ENCODE results near the gene ZC3H4. TPM values are rescaled to one million over a fixed set of nuclear protein-coding genes. Genes with fewer than 3 reads are reported as not detected.

The ZC3H4 gene
- total RNA-seq, 1 experiment from 2014 or later, result 42.7 TPM

- no peak for DNase-seq (ENCODE audit: low read depth, low spot score)
- in situ Hi-C loops (cut with HindIII; ENCODE audit: low pct_unique_long_range_greater_than_20kb, low sequenced_read_pairs), result no loop called here
- H3K4me3 ChIP-seq (ENCODE audit: low read depth in 2 of 2, low read length in 2 of 2), result no peak overlapping the region
- ChIA-PET POLR2A (no interaction called here), CTCF (no interaction called here)
- no peak overlapping the region for H3K27ac ChIP-seq (ENCODE audit: low read length)
- H3K9me3 ChIP-seq (ENCODE audit: control insufficient read depth, insufficient read depth, low read depth, low read length), result no peaks in the 10 kb centered on the region
- TF ChIP-seq SIN3A (IDR thresholded peaks at IDR 0.05; ENCODE audit: borderline replicate concordance, insufficient read depth, low read depth, low read length) (no peak), POLR2AphosphoS5 (IDR thresholded peaks at IDR 0.05; ENCODE audit: low read depth, low read length) (no peak), REST (IDR thresholded peaks at IDR 0.05; ENCODE audit: insufficient read depth in 1 of 2, low read depth in 2 of 2, low read length in 1 of 2) (no peak), TCF7L2 (IDR thresholded peaks at IDR 0.05; ENCODE audit: low read depth, low read length) (no peak), CTCF (IDR thresholded peaks at IDR 0.05) (no peak)
- H3K4me1 ChIP-seq (ENCODE audit: control insufficient read depth, insufficient read depth, low read length), result peaks cover 3% of the 10 kb centered on the region; the same call in 1 of the 2 replicates
- H3K36me3 ChIP-seq (ENCODE audit: control insufficient read depth, insufficient read depth, low read length), result no peaks in the 10 kb centered on the region; the same call in 1 of the 2 replicates
- ATAC-seq, result no peak
- H3K27me3 ChIP-seq (ENCODE audit: control insufficient read depth, insufficient read depth, low read length), result no peaks in the 10 kb centered on the region
- BruUV-seq (replicated peaks), result TSS peak; percentile 47
- intact Hi-C loops (cut with micrococcal nuclease; ENCODE audit: unreplicated experiment), result no loop called here
These were observed 19.7 kb downstream of the ZC3H4 start for GRCh38 chr19:47093841-47094240.

- CTCF ChIA-PET, result no interaction called here
These were observed 20.3 kb downstream of the ZC3H4 start for GRCh38 chr19:47093254-47093653.

More at GRCh38 chr19:47093254-47093653, 20.3 kb downstream of the ZC3H4 start:
- ATAC-seq, result no peak
- in situ Hi-C loops (cut with HindIII; ENCODE audit: low pct_unique_long_range_greater_than_20kb, low sequenced_read_pairs) (no loop called here), intact Hi-C loops (cut with micrococcal nuclease; ENCODE audit: unreplicated experiment) (no loop called here)
- Histone ChIP-seq H3K4me3 (ENCODE audit: low read depth in 2 of 2, low read length in 2 of 2) (no peak overlapping the region), H3K36me3 (ENCODE audit: control insufficient read depth, insufficient read depth, low read length) (no peaks in the 10 kb centered on the region; the same call in 1 of the 2 replicates), H3K27me3 (ENCODE audit: control insufficient read depth, insufficient read depth, low read length) (no peaks in the 10 kb centered on the region), H3K9me3 (ENCODE audit: control insufficient read depth, insufficient read depth, low read depth, low read length) (no peaks in the 10 kb centered on the region), H3K4me1 (ENCODE audit: control insufficient read depth, insufficient read depth, low read length) (peaks cover 3% of the 10 kb centered on the region; the same call in 1 of the 2 replicates), H3K27ac (ENCODE audit: low read length) (no peak overlapping the region)
- no peak for DNase-seq (ENCODE audit: low read depth, low spot score)
- BruUV-seq (replicated peaks), result no TSS peak
- POLR2A ChIA-PET, result no interaction called here
- TF ChIP-seq POLR2AphosphoS5 (IDR thresholded peaks at IDR 0.05; ENCODE audit: low read depth, low read length) (no peak), REST (IDR thresholded peaks at IDR 0.05; ENCODE audit: insufficient read depth in 1 of 2, low read depth in 2 of 2, low read length in 1 of 2) (no peak), TCF7L2 (IDR thresholded peaks at IDR 0.05; ENCODE audit: low read depth, low read length) (no peak), CTCF (IDR thresholded peaks at IDR 0.05) (no peak), SIN3A (IDR thresholded peaks at IDR 0.05; ENCODE audit: borderline replicate concordance, insufficient read depth, low read depth, low read length) (no peak)
